Aortic smooth muscle cell (primary cell): ENCODE data around the gene PHIP. TPM values are rescaled to one million over a fixed set of nuclear protein-coding genes. Genes with fewer than 3 reads are reported as not detected.

Source experiments
- total RNA-seq: library from RNA; depleted of rRNA; stranded (reverse); fragments of >200 nt; gene quantifications from 2 replicates; pipeline ENCODE4 v1.2.3, GENCODE V29; 2014

PHIP gene
- 19.8 and 22.8 TPM in 2 replicates for total RNA-seq

GRCh38 chr6:79078075-79078969 lies at the start of gene PHIP:
Gene PHIP (minus strand): TSS chr6:79078254. CDS start chr6:79078068, 186 bp downstream.

Other genes starting within 250 kb of the PHIP start
- 4.0 and 4.5 TPM in 2 replicates for gene IRAK1BP1, start 210.7 kb downstream of the PHIP start, total RNA-seq
- 124 and 137 TPM in 2 replicates for gene HMGN3, start 156.4 kb upstream of the PHIP start, total RNA-seq